Inflammatory macrophage (primary cell): ENCODE data around the gene GALNT9.
"Not testable (repeated sequence)": the region's sequence is repeated elsewhere in the genome, so short reads cannot be mapped to it uniquely, and the experiment has no call there.

ENCODE experiments used
- DNase-seq, 2 donors: peaks; one replicate each; pipeline ENCODE4 v3.0.0-alpha.2; 2020 to 2022

GALNT9 gene

DNA sequence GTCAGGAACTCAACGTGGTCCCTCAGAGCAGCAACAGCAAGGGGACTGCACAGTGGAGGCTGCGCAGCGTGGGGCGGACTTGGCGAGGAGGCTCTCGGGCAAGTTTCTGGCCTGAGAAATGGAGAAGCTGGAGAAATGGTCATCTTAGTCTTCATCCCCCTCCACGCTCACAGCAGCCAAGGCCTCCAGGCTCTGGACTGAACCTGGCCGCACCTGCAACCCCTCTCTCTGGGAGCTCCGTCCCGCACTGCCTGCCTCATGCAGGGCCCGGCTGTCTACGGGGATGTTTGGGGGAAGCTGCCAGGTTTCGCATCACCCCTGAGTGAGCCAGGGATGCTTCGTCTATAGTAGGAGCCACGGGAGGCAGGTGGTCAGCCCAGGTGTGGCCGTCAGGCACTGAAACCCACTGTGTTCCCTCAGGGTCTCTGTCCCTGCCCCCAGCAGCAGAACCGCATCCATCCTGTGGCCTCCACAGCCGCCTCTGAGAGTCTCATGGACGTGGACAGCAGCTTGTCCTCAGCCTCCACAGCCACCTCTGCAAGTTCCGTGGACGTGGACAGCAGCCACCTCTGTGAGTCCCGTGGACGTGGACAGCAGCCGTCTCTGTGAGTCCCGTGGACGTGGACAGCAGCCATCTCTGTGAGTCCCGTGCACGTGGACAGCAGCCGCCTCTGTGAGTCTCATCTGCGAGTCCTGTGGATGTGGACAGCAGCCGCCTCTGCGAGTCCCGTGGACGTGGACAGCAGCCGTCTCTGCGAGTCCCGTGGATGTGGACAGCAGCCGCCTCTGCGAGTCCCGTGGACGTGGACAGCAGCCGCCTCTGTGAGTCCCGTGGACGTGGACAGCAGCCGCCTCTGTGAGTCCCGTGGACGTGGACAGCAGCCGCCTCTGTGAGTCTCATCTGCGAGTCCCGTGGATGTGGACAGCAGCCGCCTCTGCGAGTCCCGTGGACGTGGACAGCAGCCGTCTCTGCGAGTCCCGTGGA is 29.1 kb upstream of the GALNT9 start:
- not testable (repeated sequence) for DNase-seq

GRCh38 chr12:132357623-132358186 is 28.3 kb upstream of the GALNT9 start:
- no peak for DNase-seq

- peak in 1 of 2 donors; percentile 31 for DNase-seq
These were observed 27.6 kb upstream of the GALNT9 start for GRCh38 chr12:132356691-132357622.

- DNase-seq, result no peak
These were observed 26.6 kb upstream of the GALNT9 start for GRCh38 chr12:132355742-132356681.

GRCh38 chr12:132354982-132355680 is 25.7 kb upstream of the GALNT9 start:
- no peak for DNase-seq

- no peak for DNase-seq
These were observed 25.0 kb upstream of the GALNT9 start for GRCh38 chr12:132354211-132354981.

DNA sequence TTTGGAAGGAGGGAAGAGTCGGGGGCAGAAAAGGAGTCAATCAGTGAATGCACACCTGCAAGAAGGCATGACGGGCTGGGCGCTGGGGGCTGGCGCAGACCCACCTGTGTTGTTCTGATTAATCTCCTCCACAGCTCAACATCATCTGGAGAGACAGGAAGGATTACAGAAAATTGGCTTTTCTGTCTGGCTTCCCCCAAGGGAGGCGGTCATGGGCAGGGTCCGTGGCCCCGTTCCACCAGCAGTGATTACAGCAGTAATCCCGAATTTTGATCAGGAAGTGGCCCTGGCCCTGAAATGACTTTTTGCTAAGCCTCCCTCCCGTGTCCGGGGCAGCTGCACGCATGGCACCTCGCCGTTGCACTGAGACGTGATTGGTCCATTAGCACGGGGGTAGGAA is 24.4 kb upstream of the GALNT9 start:
- DNase-seq, result no peak

DNA sequence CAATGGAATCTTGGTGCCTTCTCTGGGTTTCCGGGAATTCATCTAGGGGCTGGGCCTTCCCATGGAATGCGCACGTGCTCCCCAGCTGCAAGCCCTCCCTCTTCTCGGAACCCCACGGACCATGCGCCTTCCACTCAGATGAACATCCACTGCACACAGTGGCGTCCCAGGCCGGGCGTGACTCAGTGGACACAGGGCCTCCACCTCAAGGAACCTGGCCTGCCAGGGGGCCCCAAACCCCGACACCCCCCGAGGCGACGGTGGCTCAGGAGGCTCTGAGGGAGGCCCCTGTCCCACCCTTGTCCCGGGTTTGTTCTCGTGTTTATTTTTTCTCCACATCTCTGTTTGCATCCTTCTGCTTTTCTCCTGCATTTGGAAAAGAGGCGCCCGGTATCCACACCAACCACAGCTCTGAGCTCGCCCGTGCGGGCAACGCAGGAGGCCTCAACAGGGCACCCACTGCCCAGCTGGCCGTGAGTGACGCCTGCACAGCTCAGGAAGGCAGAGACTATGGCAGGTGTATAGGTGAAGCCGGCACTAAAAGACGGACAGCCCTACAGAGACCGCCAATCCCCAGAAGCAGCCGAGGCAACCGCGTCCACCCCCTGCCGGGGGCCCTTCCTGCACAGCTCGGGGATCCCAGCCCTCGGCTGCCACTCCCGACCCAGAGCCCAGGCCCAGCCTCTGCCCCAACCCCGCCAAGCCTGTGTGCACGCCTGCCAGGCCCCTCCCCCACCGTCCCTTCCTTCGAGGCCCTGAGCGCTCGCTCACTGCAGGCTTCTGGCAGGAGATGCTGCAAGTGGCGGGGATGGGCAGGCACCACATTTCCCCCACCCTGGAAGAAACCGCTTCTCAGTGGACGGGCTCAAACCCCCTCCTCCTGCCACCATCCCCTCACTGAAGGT is 23.8 kb upstream of the GALNT9 start:
- no peak for DNase-seq

DNA sequence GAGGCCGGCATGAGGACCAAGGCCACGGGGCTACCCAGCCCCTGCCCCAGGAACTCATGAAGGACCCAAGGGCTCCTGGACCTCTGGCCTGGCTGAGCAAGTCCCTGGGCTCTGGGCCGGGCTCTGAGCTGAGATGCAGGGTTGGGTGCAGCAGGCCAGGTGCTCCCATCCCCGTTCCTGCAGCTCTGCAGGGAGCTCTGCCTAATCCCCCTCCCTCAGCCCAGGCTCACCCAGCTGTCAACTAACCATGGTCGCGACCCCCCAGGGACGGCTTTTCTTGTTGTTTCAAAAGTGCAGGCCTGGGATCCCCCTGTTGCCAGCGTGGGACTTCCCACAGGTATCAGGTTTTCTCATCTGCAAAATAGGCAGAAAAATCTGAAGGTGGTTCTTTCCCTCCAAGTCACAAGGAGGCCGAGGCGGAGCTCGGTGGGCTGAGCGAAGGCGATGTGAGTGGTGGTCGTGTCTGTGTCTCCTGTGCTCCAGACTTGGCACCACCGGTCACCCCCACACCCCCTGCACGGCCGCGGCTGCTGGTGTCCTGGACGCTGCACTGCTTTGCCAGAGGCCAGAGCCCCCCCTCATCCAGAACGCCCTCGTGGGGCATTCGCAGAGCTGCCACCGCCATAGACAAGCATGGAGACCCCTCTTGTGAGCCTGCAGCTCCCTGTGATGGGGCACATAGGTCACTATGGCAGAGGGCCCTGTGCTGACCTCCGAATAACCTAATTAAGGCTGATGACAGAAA is 22.5 kb upstream of the GALNT9 start:
- DNase-seq, result no peak

- DNase-seq, result no peak
These were observed 20.2 kb upstream of the GALNT9 start for GRCh38 chr12:132349501-132350131.

DNA sequence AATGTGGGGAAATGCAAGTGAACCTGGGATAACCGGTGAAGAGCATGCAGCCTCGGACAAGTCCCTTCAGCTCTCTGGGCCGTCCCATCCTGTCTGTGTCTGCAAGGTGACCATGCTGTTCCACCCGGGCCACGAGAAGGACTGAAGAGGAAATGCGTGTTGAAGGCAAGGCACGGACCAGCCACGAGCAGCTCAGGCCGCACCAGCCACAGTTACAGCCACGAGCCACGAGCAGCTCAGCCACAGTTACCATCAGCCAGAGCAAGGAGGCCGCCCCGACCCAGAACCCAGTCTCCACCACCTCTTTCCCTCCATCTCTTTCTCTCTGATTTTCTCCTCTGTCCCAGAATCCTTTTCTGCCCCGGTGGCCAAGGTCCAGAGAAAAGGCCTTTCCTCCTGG is 18.8 kb upstream of the GALNT9 start:
- no peak for DNase-seq

- no peak for DNase-seq
These were observed 17.9 kb upstream of the GALNT9 start for GRCh38 chr12:132347176-132347855.

DNA sequence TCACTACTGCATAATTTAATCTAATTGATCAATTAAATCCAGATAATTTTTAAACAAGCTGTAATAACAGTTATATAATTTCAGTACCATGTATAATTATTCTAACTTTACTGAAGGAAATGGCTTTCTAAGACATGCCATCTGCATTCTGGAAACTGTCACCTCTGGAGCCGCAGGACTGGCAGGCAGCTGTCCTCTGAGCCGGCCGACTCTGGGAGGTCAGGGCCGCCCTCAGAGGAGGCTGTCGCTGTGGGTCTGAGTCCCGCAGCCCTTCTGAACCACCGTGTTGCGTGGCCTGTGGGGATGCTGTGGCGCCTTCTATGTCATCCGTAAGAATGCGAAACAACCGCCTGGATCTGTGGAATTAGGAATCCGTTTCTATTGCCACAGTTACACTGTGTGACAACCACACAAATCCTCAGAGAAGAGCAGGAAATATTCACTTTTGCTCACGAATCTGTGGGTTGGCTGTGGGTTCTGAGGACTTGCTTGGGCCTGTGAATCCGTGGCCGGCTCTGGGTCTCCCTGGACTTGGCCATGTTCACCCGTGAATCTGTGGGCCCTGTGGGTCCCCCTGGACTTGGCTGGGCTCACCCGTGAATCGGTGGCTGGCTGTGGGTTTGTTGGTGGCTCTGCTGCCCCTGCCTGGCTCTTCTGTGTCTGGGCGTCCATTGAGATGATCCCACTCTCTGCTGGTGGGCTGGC is 17.2 kb upstream of the GALNT9 start:
- no peak for DNase-seq

DNA sequence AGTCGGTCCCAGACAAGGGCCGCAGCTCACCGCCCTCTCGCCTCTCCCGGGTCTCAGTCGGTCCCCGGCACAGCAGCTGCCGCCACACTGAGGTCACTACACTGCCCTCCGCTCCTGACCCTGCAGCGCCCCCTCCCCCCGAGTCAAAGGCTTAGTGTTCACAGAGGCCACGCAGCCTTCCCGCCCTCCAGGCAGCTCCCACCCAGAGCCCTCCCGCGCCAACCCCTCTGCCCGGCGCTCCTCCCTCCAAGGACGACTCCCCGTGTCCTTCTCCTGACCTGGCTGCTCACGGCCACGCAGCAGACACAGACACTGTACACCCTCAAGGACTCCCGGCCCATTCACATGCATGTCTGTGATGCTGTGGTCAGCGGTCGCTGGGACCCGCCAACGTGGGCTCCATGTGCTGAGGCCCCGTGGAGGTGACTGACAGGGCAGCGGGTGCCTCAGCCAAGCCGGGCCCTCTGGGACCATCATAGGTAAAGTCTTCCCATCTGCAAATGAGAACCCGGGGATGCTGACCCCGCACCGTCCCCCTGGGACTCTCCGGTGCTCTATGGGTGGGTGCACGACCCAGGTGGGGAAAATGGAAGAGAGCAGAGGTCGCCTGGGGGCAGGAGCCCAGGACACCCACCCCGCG is 16.3 kb upstream of the GALNT9 start:
- no peak for DNase-seq

GRCh38 chr12:132345126-132345525 is 15.7 kb upstream of the GALNT9 start:
- no peak for DNase-seq

DNA sequence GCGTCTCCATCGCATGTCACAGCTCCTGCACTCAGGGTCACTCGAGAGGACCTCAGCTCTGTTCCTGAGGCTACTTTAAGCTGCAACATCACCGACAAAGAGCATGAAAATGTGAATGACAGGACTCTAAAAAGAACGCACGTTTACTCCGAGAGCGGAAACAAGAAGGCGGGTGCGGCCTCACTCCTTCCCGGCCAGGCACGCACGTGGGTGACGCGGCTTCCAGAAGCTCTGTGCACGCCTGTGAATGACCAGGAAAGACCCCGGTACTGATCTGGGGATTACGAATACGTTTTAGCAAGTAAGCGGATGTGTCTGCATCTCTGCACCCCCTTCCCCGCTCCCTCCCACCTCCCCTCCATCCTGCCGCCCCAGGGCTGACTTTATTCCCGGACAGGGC is 15.2 kb upstream of the GALNT9 start:
- no peak for DNase-seq
